ENCODE measurements around the gene C18orf54. TPM values are rescaled to one million over a fixed set of nuclear protein-coding genes. Genes with fewer than 3 reads are reported as not detected.
A peak's percentile ranks its signal among the peaks of the same experiment; 100 is the strongest.
"Not testable (repeated sequence)": the region's sequence is repeated elsewhere in the genome, so short reads cannot be mapped to it uniquely, and the experiment has no call there.

The C18orf54 gene
- total RNA-seq (2014; rRNA removed; shearing (Covaris generic)), result 7.6 and 10.1 TPM in 2 replicates

DNA sequence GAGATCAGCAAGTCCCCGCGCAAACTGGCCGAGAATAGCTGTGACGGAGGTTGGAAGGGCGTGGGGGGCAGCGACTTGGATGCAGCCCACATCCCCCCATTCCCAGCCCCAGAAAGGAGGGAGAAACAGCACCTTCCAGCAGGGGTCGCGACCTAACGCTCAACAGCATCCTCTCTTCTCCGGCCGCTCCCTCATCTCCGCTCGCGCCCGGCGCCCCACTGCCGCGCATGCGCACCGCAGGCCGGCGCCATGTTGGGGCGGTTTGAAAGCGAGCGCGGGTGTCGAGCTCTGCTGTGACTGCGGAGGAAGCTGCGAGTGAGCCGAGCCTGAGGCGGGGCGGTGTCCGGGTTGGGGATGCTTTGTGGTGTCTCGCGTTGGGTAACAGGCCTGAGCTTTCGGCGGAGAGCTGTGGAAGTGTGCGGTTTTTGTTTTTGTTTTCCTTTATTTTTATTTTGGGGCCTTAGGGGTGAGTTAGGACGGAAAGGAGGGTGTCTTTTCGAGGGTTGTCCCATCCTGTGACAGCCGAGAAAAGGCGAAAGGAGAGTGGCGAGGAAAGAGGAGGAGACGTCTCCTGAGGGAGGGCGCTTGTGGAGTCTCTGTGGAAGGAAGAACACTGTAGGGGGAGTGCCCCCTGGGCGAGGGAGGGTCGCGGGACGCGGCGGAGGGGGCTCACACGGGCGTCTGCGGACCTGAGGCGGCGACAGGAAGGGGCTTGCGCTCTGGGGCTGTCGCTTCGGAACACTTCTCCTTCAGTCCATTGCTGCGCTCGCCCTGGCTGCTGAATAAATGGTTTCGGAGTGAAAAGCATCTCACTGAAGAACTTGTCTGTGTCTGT is at the start of gene C18orf54, which contains the start of gene STARD6:
TSS of gene C18orf54 (plus strand) at position 247 of the 835 bp plus-strand sequence. CDS start 2,667 bp downstream, outside the sequence.
TSS of gene STARD6 (minus strand) at position 199 of the 835 bp plus-strand sequence. CDS start 3,285 bp downstream, outside the sequence.
- DNase-seq (ENCODE audit: low read depth), result peak; percentile 85

DNA sequence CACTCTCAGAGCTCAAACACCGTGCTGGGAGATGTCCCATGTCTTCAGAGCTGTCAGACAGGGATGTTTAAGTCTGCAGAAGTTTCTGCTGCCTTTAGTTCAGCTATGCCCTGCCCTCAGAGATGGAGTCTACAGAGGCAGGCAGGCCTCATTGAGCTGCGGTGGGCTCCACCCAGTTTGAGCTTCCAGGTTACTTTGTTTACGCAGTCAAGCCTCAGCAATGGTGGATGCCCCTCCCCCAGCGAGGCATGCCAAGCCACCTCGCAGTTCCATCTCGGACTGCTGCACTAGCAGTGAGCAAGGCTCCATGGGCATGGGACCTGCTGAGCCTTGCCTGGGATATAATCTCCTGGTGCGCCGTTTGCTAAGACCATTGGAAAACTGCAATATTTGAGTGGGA is 48.1 kb upstream of the C18orf54 start:
- not testable (repeated sequence) for DNase-seq (ENCODE audit: low read depth)

DNA sequence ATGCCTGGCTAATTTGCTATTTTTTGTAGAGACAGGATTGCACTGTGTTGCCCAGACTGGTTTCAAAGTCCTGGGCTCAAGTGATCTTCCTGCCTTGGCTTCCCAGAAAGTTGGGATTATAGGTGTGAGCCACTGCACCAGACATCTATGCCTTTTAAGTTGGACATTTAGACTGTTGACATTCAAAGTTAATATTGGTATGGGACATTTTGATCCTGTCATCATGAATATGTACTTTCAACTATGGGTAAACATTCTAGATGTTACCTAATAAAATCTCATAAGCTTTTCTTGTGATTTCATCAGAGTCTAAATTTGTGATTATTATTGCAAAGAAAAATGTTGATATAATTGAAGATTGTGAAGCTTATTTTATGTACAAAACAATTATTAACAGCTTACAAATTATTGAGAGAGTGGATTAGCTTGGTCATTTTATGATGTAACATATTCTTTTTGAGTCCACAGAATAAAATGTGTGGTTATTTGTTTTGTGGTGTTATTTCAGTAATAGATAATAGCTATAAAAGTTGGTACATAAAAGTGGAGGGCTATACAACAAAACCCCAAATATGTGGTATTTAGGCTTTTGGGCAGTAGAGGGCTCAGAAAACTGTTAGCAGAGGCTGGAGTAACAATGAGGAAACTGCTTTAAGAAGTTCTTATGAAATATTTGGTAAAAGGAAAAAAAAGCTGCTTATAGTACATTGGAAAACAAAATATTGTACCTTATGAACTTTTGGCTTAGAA is 41.5 kb upstream of the C18orf54 start:
- DNase-seq (ENCODE audit: low read depth), result no peak

DNA sequence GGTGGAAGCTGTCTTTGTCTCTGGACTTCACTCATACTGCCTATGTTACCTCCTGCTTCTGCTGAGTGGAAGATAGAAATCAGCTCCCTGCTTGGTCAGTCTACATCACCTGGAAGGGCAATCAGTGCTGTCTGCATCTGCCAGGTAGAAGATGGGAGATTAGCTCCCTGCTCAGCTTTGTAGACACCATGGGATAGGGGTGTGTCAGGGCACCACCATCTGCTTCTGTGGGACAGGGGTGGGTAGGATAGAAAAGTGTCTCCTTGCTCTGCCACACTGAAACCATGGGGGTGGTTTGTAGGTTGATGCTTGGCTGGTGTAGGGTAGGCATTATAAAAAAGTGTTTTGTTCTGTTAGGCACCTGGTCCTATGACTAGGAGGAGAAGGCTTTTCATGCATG is 34.1 kb upstream of the C18orf54 start:
- no peak for DNase-seq (ENCODE audit: low read depth)

DNA sequence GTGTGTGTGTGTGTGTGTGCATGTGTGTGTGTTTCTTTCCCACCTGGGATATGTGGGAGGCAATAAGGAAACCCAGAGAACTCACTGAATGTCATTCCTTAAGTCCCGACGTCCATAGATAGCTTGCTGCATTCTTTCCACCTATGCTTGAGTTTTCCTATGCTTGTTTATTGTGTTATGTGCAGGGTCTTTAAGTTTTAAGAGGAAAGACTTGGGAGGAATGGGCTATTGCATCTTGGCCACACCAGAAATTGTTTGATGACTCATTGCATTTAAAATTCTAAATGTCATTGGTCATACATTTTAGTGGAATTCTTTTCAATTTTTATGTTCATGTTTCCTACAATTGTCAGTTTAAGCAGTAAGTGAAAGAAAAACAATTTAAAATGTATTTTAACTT is 33.7 kb upstream of the C18orf54 start:
- no peak for DNase-seq (ENCODE audit: low read depth)

DNA sequence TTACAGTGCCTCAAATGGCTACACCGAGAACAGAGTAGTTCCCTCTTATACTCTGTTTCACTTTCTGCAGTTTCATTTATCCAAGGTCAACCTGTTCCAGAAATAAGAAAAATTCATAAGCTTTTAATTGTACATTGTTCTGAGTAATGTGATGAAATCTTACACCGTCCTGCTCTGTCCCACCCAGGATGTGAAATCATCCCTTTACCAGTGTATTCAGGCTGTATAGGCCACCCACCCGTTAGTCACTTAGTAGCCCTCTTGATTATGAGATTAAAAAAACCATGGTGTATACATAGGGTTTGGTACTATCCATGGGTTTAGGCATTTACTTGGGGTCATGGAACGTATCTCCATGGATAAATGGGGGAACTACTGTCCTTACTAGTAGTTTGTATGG is 29.9 kb upstream of the C18orf54 start:
- peak; percentile 1 for DNase-seq (ENCODE audit: low read depth)

DNA sequence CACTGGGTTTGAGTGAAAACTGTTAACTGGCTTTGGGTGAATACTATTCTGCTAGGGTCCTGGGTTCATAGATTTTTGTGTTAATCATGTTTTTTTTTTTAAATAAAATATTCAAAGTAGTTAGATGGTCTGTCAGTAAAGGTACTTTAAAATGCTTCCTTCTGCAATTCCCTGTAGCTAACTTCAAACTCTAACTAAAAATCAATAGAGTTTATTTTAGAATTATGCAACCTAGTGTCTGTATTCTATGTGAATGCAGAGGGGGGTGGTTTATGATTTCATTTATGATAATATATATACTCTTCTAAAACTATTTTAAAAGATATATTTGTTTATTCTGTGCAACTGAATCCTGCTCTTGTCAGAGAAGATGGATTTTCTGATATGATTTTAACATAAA is 27.9 kb upstream of the C18orf54 start:
- no peak for DNase-seq (ENCODE audit: low read depth)

DNA sequence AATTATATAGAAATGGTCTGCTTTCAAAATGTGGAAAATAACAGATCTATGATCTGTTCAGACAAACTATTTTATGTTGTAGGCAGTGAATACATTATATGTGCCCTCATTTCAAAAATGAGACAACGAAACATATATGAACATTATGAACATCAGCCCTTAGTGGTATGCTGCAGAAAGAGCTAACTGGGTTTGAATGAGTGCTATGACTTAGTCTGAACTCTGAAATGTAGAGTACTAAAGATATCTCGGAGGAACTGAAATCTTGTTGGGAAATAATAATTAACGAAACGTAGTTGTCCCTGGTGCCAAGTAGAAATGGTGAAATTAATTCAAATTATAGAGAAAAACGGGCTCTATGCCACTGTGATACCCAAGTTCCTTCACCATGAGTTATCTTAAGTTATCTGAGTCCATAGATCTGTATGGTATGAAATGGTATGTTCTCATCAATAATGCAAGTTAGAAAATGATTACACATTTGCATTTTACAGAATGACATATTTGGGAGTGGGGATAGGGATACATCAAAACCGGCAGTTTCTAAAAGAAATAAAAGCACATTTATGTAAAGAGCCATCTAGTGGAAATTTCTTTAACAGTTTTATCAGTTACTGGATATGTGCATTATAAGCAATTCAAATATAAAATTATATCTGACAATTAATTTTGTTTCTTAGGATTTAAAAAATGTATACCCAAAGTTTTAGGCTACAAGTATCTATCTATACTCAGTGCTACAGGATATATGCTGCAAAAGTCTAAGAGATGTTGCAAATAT is 26.7 kb upstream of the C18orf54 start:
- DNase-seq (ENCODE audit: low read depth), result no peak

DNA sequence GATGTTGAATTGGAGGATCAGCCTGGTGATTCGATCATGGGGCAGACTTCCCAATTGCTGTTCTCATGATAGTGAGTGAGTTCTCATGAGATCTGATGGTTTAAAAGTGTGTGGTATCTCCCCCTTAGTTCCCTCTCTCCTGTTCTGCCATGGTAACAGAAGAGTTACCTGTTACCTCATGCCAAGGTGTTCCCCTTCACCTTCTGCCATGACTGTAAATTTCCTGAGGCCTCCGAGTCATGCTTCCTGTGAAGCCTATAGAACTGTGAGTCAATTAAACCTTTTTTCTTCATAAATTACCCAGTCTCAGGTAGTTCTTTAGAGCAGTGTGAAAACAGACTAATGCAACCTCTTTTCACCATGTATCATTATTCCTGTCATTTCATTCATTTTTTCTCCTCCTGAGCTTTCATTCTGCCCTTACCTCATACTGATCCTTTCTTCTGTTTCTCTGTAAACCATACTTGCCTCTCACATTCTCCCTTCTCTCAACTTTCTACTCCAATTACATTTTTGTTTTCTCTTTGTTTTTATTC is 22.0 kb upstream of the C18orf54 start:
- no peak for DNase-seq (ENCODE audit: low read depth)

DNA sequence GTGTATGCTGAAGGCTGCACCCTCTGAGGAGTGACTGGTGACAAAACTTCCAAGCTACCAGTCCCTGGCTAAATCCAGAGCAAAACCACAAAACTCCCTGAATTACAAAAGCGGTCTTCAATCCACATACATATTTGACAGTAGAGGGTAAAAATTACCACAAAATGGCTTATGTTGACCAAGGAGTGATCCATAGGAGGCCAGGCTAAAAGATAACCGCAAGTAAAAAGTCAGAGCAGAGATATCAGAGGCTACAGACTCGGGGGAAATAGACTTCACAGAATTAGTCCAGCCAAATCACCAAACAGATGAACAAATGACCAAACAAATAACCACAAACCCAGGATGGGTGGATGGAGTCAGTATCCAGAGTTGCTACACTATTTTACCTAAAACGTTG is 19.5 kb upstream of the C18orf54 start:
- no peak for DNase-seq (ENCODE audit: low read depth)

DNA sequence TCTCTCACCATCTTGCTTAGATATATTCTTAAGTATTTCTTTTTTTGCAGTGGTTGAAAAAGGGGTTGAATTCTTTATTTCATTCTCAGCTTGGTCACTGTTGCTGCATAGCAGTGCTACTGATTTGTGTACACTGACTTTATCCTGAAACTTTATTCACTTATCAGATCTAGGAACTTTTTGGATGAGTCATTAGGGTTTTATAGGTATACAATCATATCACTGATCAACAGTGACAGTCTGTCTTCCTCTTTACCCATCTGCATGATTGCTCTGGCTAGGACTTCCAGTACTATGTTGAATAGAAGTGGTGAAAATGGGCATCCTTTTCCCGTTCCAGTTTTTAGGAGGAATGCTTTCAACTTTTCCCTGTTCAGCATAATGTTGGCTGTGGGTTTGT is 6.5 kb upstream of the C18orf54 start:
- DNase-seq (ENCODE audit: low read depth), result no peak

DNA sequence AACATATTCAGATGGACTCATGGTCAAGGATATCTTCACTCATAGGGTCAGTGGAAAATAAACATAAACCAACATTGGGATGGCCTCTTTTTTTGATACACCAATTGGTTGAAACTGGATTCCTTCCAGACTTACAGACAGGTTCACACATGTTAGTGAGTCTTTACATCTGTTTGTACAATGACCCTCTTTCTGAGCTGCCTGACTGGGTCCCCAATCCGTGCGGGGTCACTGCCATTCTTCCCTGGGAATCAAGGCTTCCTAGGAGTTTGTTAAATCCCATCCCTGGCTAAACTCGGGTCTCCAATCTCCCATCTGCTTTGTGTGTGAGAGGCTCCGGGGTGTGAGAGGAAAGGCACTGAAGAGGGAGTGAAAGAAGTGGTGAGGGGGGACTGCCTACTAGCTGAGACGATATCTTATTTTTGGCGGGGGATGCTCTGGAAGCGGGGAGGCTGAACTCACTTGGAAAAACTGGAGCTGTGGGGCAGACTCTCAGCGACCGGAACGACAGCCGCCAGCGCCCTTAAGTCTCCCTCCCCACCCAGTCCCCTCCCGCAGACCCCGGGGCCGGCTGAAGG is 535 bp upstream of the C18orf54 start:
- no peak for DNase-seq (ENCODE audit: low read depth)

DNA sequence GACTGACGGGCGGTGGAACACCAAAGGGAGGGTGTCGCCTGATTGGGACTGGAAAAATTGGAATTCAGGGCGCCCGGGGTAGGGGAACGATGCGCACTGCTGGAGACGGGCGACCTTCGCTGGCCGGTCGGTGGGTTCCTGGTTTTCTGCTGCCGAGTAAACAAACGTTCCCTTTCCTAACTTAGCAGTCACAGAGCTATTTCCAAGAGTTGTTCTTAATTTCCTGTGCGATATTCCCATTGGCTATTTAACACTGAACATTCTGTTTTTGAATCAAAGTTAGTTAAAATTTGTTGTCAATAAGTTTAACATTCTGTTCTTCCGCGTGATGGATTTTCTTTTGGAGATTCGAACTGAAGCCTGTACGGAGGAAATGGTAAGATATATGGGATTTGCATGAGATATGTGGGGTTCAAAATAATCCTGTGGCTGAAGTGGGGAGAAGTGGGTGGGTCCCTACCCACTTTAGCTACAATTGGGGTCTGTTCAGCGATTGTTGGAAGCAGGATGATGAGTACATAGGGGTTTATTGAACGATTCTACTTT is 862 bp downstream of the C18orf54 start:
- peak; percentile 10 for DNase-seq (ENCODE audit: low read depth)

DNA sequence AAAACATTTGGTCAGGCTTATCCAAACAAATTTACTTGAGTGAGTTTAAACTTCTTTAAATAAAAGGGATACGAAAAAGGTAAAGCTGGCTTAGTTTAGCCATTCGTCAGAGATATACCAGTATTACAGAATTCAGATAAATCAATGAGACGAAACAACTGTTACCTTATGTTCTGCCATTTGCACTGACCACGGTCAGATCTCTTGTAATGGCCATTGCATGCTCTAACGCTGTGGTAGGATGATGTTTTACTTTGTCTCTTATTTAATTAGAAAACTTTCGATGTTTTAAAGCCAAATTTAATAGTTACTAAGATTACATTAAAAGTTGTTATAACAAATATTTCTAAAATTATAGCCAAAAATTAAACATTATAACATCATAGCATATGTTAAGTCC is 1.5 kb downstream of the C18orf54 start:
- DNase-seq (ENCODE audit: low read depth), result peak; percentile 26

DNA sequence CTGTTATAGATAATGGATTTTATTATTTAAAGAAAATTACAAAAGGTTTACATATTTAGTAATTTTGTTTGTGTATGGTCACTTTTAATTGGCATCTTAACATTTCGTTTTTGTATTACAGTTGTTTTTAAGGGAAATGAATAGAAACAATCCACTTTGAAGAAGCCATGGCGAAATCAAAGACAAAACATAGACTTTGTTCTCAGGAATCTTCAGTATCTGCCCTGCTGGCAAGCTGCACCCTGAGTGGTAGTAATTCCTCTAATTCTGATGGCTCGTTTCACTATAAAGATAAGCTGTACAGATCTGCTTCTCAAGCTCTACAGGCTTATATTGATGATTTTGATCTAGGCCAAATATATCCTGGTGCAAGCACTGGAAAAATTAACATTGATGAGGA is 2.7 kb downstream of the C18orf54 start:
- DNase-seq (ENCODE audit: low read depth), result no peak

DNA sequence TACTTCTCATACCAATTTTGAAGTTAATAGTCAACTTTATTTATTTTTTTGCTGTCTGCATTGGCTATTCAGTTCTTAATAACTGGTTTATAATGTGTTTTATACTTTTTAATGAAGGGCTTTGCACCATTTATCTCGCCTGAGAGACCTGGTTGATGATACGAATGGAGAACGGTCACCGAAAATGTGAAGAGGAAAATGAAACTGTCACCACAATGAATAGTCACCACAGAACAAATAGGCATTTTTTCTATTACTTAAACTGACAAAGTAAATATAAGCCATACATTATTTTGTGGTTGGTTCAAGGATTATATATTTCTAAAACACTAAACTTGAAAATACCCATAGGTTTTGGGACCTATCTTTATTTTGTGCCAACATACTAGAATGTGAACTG is 20.4 kb downstream of the C18orf54 start:
- no peak for DNase-seq (ENCODE audit: low read depth)

DNA sequence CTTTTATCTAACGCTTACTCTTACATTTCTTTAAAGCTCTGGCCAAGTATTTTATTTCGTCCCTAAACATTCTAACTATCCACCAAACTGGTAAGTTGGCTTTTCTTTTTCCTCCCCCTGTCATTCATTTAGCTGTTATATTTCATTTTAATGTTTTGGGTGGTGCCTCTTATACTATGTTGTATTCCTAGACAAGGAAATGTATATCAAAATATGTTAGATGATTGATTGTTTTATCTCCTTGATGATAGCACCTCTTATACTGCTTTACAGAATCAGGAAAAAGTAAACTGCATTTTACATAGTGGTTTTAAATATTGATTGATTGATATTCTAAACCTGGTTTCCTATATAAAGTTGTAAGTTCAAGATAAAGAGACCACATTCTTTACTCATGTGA is 23.9 kb downstream of the C18orf54 start:
- DNase-seq (ENCODE audit: low read depth), result no peak

DNA sequence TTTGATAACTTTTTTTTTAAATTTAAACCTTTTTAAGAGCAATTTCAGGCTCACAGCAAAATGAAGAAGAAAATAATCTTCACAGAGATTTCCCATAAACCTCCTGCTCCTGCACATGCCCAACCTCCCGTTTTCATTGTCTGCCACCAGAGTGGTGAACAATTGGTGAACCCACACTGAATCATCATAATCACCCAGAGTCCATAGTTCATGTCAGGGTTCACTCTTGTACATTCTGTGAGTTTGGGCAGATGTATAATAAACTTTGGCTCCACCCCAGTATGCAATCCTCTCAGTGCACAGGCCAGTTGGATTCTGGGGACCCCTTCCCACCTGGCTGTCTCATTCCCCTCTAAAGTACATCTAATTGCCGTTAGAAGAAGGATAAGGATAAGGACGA is 24.4 kb downstream of the C18orf54 start:
- no peak for DNase-seq (ENCODE audit: low read depth)

DNA sequence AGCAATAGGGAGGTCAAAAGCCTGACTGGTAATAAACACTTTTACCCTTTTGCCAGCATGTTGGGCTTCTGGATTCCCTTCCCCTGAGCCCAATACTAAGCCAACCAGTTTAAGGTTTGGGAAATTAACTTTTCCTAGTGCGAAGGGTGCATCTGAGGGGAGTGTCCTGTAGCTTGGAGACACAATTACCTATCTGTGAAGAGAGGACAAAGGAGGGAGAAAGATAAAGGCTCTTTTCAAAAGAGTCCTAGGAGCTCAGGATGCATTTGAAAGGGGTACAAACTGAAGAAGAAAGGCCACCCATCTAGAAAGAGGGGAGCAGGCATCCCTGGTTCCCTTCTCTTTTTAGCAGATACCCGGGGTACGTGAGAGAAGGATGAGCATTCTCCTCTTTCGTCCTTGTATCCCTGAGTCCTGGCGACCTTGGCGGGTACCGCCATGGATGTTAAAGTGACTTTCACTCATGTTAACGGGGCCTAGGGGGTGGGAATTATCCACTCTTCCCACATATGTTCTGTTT is 25.1 kb downstream of the C18orf54 start:
- DNase-seq (ENCODE audit: low read depth), result no peak

DNA sequence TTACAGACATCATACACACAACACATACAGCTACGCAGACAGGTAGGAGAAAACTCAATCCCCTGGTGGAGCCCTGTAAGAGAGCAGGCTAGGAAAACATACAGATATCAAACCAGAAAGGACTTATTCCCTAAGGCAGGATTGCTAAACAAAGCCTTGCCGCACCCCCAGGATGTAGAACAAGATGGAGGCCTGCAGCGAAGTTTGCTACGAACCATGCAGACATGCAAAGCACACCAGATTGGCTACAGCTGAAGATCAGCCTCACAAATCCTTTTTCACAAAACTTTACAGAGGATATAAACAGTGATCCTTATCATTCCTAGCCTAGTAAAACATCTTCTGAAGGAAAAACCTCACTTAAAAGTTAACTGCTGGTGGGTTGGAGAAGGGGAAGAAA is 28.3 kb downstream of the C18orf54 start:
- no peak for DNase-seq (ENCODE audit: low read depth)
